ENCODE data around the gene TSPAN31. TPM values are rescaled to one million over a fixed set of nuclear protein-coding genes. Genes with fewer than 3 reads are reported as not detected.

The TSPAN31 gene
- total and polyA plus RNA-seq, 2 experiments from 2014 or later, result 15.5 to 15.6 TPM

- no peaks in the 10 kb centered on the region for H3K9me2 ChIP-seq (ENCODE audit: insufficient read depth)
- Mint-ChIP-seq H3K27me3 (ENCODE audit: insufficient read depth, low read depth, poor library complexity) (peaks cover 29% of the 10 kb centered on the region), H3K27ac (peak overlapping the region; percentile 99), H3K9me3 (no peaks in the 10 kb centered on the region; the same call in 2 of the 3 replicates), H3K36me3 (ENCODE audit: low read depth) (peaks cover 60% of the 10 kb centered on the region), H3K4me3 (peak overlapping the region; percentile 99), H3K4me1 (peaks cover 31% of the 10 kb centered on the region)
- peak overlapping the region; percentile 99 for H3K4me2 ChIP-seq
- no peak overlapping the region for H2AFZ ChIP-seq
- no peaks in the 10 kb centered on the region; the same call in 1 of the 2 replicates for H4K20me1 ChIP-seq (replicated peaks; ENCODE audit: insufficient read depth)
- H3K36me3 ChIP-seq (ENCODE audit: insufficient read depth), result peaks cover 19% of the 10 kb centered on the region
- H3K79me2 ChIP-seq (replicated peaks; ENCODE audit: insufficient read depth), result peaks cover 26% of the 10 kb centered on the region
- H3K27ac ChIP-seq (ENCODE audit: low read depth), result peak overlapping the region; percentile 59; the same call in 1 of the 2 replicates
- H3K4me1 ChIP-seq (ENCODE audit: insufficient read depth), result peaks cover 27% of the 10 kb centered on the region
- DNase-seq (ENCODE audit: low spot score), result no peak
- peaks cover 42% of the 10 kb centered on the region for H3F3A ChIP-seq (replicated peaks; ENCODE audit: low read depth)
- TF ChIP-seq REST (IDR thresholded peaks at IDR 0.05; ENCODE audit: unreplicated experiment) (no peak), CREB1 (CRISPR knock-in tag; IDR thresholded peaks at IDR 0.05; ENCODE audit: low read depth) (no peak), ETS1 (IDR thresholded peaks at IDR 0.05) (no peak), EZH2 (IDR thresholded peaks at IDR 0.05; ENCODE audit: low read depth, unreplicated experiment) (no peak), POLR2AphosphoS5 (IDR thresholded peaks at IDR 0.05; ENCODE audit: low read depth) (no peak), CTCF (conservative IDR thresholded peaks at IDR 0.05; ENCODE audit: low read depth in 2 of 2) (no peak), ZNF462 (CRISPR knock-in tag; IDR thresholded peaks at IDR 0.05) (no peak), NANOG (IDR thresholded peaks at IDR 0.05; ENCODE audit: borderline replicate concordance) (no peak), EZH2phosphoT487 (IDR thresholded peaks at IDR 0.05; ENCODE audit: unreplicated experiment) (no peak), ZNF114 (CRISPR knock-in tag; IDR thresholded peaks at IDR 0.05) (no peak)
- no peak for ATAC-seq
- peaks cover 26% of the 10 kb centered on the region for H3K27me3 ChIP-seq (ENCODE audit: insufficient read depth)
- peak overlapping the region; percentile 97 for H3K4me3 ChIP-seq
Observed at GRCh38 chr12:57750561-57751431, 6.0 kb downstream of the TSPAN31 start.

All from GM23338 (cell line).